Thoracic aorta (tissue), 2 donors: ENCODE data around the gene TAGLN2. TPM values are rescaled to one million over a fixed set of nuclear protein-coding genes. Genes with fewer than 3 reads are reported as not detected.

ENCODE experiments used
- ATAC-seq: fragments of 150-250 bp; one replicate; pipeline ENCODE4 v1.8.0; 2017; ENCODE audit warnings: low read depth; ENCODE audit not compliant: insufficient number of reproducible peaks, low FRiP score
- DNase-seq: peaks from one replicate; pipeline ENCODE4 v3.0.0-alpha.2; 2020; ENCODE audit warnings: low spot score
- H3K27ac ChIP-seq, 2 donors: fragments of 200-600 bp; sonication (generic); 1 replicate in 1 of 2; 2 replicates in 1 of 2; pipeline ENCODE4 v1.5.1; 2016; ENCODE audit warnings: mild to moderate bottlenecking in 2 of 2, moderate library complexity in 2 of 2
- H3K27me3 ChIP-seq: fragments of 200-600 bp; sonication (generic); replicated peaks from 2 replicates; pipeline ENCODE4 v1.6.0; 2016; ENCODE audit warnings: mild to moderate bottlenecking; ENCODE audit not compliant: insufficient read depth
- H3K36me3 ChIP-seq: fragments of 200-600 bp; sonication (generic); one replicate; pipeline ENCODE4 v1.5.1; 2016
- H3K4me1 ChIP-seq, 2 donors: fragments of 200-600 bp; sonication (generic); 1 replicate in 1 of 2; 2 replicates in 1 of 2; pipeline versions ENCODE4 v1.5.1 to v1.6.0; 2016; ENCODE audit warnings: low read depth in 2 of 2, mild to moderate bottlenecking in 1 of 2; ENCODE audit not compliant: control insufficient read depth in 1 of 2
- H3K4me3 ChIP-seq: fragments of 200-600 bp; sonication (generic); 2 replicates; pipeline ENCODE4 v1.5.1; 2016; ENCODE audit warnings: mild to moderate bottlenecking
- H3K9me3 ChIP-seq: fragments of 200-600 bp; sonication (generic); 2 replicates; pipeline ENCODE4 v1.5.1; 2016
- CTCF ChIP-seq: fragments of 200-600 bp; sonication (generic); IDR thresholded peaks from one replicate; pipeline ENCODE4 v1.5.1; 2019; ENCODE audit warnings: antibody characterized with exemption
- total RNA-seq, 2 donors: library from RNA; depleted of rRNA; stranded (reverse); fragments of >200 nt; gene quantifications; one replicate each; pipeline versions ENCODE4 v1.1.0 to v1.2.3, GENCODE V29; 2016

TAGLN2 gene
- total RNA-seq, 2 donors from 2014 or later: 298 to 352 TPM

GRCh38 chr1:159949981-159950381, 24.7 kb upstream of the TAGLN2 start:
- H3K9me3 ChIP-seq: no peaks in the 10 kb centered on the region
- TF ChIP-seq CTCF: no peak
- H3K4me3 ChIP-seq: no peak overlapping the region
- no peaks in the 10 kb centered on the region for H3K27me3 ChIP-seq
- no peak overlapping the region for H3K27ac ChIP-seq
- ATAC-seq (no peak), DNase-seq (no peak)
- peaks cover 10 to 11% of the 10 kb centered on the region in 2 donors for H3K4me1 ChIP-seq
- no peaks in the 10 kb centered on the region for H3K36me3 ChIP-seq

- Histone ChIP-seq H3K27ac (no peak overlapping the region), H3K36me3 (no peaks in the 10 kb centered on the region), H3K4me1 (peaks cover 10 to 14% of the 10 kb centered on the region in 2 donors), H3K9me3 (no peaks in the 10 kb centered on the region), H3K27me3 (no peaks in the 10 kb centered on the region), H3K4me3 (no peak overlapping the region)
- TF ChIP-seq CTCF: no peak
- ATAC-seq (no peak), DNase-seq (no peak)
These were observed 23.8 kb upstream of the TAGLN2 start for GRCh38 chr1:159949123-159949522.

- no peak for TF ChIP-seq CTCF
- Histone ChIP-seq H3K4me3 (no peak overlapping the region), H3K27ac (no peak overlapping the region), H3K4me1 (peaks cover 10 to 14% of the 10 kb centered on the region in 2 donors), H3K27me3 (no peaks in the 10 kb centered on the region), H3K9me3 (no peaks in the 10 kb centered on the region), H3K36me3 (no peaks in the 10 kb centered on the region)
- ATAC-seq (no peak), DNase-seq (no peak)
These were observed 22.6 kb upstream of the TAGLN2 start for GRCh38 chr1:159947942-159948341.

GRCh38 chr1:159946242-159947187, 21.2 kb upstream of the TAGLN2 start:
- H3K36me3 ChIP-seq: no peaks in the 10 kb centered on the region
- peaks cover 10 to 14% of the 10 kb centered on the region in 2 donors for H3K4me1 ChIP-seq
- no peak overlapping the region for H3K27ac ChIP-seq
- DNase-seq: no peak
- ATAC-seq: no peak
- H3K9me3 ChIP-seq: no peaks in the 10 kb centered on the region
- TF ChIP-seq CTCF: no peak
- H3K4me3 ChIP-seq: peak overlapping the region; percentile 77
- no peaks in the 10 kb centered on the region for H3K27me3 ChIP-seq

GRCh38 chr1:159945483-159946241, 20.4 kb upstream of the TAGLN2 start, which contains the start of gene IGSF9:
IGSF9 (minus strand) TSS chr1:159945613; CDS start chr1:159943454, 2,159 bp downstream.
- ATAC-seq: no peak
- Histone ChIP-seq H3K4me3 (peak within 1 kb of the TSS; percentile 77), H3K4me1 (peaks cover 10 to 14% of the 10 kb centered on the region in 2 donors), H3K9me3 (no peaks in the 10 kb centered on the region), H3K36me3 (no peaks in the 10 kb centered on the region), H3K27ac (no peak within 1 kb of the TSS), H3K27me3 (no peaks in the 10 kb centered on the region)
- peak; percentile 48 for TF ChIP-seq CTCF
- DNase-seq: no peak
